BJ (cell line): ENCODE results near the gene MAML3. TPM values are rescaled to one million over a fixed set of nuclear protein-coding genes. Genes with fewer than 3 reads are reported as not detected.

Source experiments
- CTCF ChIA-PET: fragments of 350-600 bp; formaldehyde crosslinking; extraction: SDS; loops from one replicate; lab custom pipeline; 2021; ENCODE audit warnings: antibody characterized with exemption, inconsistent platforms; lab: Yijun Ruan, JAX
- POLR2A ChIA-PET: fragments of 300-600 bp; sonication (Branson Sonifier 250); formaldehyde crosslinking; extraction: SDS; loops from one replicate; lab custom pipeline; 2021; ENCODE audit warnings: antibody characterized with exemption; lab: Charles Lee
- DNase-seq: peaks from one replicate; pipeline ENCODE4 v3.0.0-alpha.2; 2011; ENCODE audit warnings: low read depth
- H3K27me3 ChIP-seq: 2 replicates; pipeline ENCODE4 v1.6.0; 2011; ENCODE audit warnings: low read length; ENCODE audit not compliant: control insufficient read depth, insufficient read depth
- H3K36me3 ChIP-seq: 2 replicates; pipeline ENCODE4 v1.5.1; 2011; ENCODE audit warnings: low read length; ENCODE audit not compliant: control insufficient read depth, insufficient read depth
- H3K4me3 ChIP-seq: 2 replicates; pipeline ENCODE4 v1.5.1; 2011; ENCODE audit warnings: low read depth, mild to moderate bottlenecking, control low read depth, low read length
- polyA plus RNA-seq: library from polyadenylated mRNA; depleted of rRNA; stranded (reverse); fragments of >200 nt; gene quantifications from 2 replicates; pipeline ENCODE4 v1.2.3, GENCODE V29; 2011
- TF ChIP-seq, protein P1 (sequence below): IDR thresholded peaks from 2 replicates; pipeline ENCODE4 v1.5.1; 2011; ENCODE audit warnings: low read depth, mild to moderate bottlenecking, control low read depth, inconsistent platforms, low read length, moderate library complexity; ENCODE audit not compliant: insufficient read depth

Gene MAML3
- polyA plus RNA-seq, 1 experiment: 1.6 TPM

DNA sequence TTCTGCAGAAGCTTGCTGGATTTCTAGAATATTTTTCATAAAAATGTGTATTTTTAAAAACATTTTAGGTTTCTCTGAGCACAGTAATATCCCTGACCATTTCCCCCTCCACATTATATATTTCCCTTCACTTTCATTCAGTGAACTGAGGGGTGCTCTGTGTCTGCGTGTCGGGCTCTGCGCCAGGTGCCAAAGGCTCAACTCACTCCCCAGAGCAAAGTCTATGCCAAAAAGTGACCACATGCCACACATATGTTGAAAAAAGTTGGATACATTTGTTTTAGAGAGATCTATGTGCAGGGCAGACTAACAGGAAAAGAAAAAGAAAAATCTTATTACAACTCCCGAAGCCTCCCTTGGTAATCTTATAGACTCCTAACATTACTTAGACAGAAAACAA, 254.6 kb downstream of the MAML3 start:
- no peaks in the 10 kb centered on the region; the same call in 1 of the 2 replicates for H3K27me3 ChIP-seq
- ChIA-PET CTCF (no interaction called here), POLR2A (no interaction called here)
- DNase-seq: no peak
- H3K4me3 ChIP-seq: no peak overlapping the region
- no peaks in the 10 kb centered on the region for H3K36me3 ChIP-seq
- TF ChIP-seq, protein P1, sequence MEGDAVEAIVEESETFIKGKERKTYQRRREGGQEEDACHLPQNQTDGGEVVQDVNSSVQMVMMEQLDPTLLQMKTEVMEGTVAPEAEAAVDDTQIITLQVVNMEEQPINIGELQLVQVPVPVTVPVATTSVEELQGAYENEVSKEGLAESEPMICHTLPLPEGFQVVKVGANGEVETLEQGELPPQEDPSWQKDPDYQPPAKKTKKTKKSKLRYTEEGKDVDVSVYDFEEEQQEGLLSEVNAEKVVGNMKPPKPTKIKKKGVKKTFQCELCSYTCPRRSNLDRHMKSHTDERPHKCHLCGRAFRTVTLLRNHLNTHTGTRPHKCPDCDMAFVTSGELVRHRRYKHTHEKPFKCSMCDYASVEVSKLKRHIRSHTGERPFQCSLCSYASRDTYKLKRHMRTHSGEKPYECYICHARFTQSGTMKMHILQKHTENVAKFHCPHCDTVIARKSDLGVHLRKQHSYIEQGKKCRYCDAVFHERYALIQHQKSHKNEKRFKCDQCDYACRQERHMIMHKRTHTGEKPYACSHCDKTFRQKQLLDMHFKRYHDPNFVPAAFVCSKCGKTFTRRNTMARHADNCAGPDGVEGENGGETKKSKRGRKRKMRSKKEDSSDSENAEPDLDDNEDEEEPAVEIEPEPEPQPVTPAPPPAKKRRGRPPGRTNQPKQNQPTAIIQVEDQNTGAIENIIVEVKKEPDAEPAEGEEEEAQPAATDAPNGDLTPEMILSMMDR: no peak

DNA sequence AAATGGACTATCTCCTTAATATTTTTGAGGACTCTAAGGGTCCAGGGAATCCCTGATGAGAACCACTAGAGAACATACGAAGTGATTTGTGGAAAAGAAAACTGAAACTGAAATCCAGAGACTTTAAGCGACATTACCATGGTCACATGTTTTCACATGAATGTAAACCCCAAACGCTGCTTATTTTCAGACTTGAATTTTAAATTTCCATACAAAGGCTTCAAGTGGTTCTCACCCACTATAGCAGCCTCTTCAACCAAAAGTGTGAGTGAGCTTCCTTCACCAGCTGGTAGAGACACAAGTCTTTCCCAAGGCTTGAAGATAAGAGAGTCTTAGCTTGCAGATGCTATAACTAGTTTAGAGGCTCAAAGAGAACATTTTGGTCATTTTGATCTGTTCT, 255.7 kb downstream of the MAML3 start:
- ChIA-PET CTCF (no interaction called here), POLR2A (no interaction called here)
- no peaks in the 10 kb centered on the region for H3K36me3 ChIP-seq
- no peak overlapping the region for H3K4me3 ChIP-seq
- no peaks in the 10 kb centered on the region; the same call in 1 of the 2 replicates for H3K27me3 ChIP-seq
- TF ChIP-seq, protein P1: no peak
- no peak for DNase-seq

DNA sequence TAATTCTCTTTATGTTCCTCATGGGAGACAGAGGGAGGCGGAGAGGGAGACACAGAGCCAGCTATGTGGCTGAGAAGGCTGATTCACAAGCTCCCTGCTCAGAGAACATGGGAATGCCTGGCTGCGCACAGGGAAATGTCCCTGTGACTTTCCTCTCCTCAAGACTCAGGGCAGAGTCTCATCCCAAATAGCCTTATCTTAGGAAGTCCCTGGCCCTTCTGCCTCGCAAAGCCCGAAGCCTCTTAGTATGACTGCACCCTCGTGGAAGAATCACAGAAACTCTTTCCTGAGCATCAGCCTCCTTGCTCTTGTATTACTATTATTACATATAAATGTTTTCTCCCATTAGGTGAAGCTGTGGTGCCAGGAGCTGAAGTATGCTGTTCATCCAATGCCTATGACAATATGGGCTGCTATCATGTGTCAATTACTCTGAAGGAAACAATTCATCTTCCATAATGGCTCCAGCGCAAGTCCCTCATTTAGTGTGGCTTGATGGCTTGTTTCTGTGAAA, 257.8 kb downstream of the MAML3 start:
- POLR2A ChIA-PET: interaction anchor here (0.6 kb wide), 1 partner anchor 150 kb away, joined by 17 read pairs; no protein-coding TSS in a partner anchor
- CTCF ChIA-PET: no interaction called here
- H3K4me3 ChIP-seq: no peak overlapping the region
- no peaks in the 10 kb centered on the region; the same call in 1 of the 2 replicates for H3K27me3 ChIP-seq
- no peak for DNase-seq
- H3K36me3 ChIP-seq: no peaks in the 10 kb centered on the region
- TF ChIP-seq, protein P1: no peak

DNA sequence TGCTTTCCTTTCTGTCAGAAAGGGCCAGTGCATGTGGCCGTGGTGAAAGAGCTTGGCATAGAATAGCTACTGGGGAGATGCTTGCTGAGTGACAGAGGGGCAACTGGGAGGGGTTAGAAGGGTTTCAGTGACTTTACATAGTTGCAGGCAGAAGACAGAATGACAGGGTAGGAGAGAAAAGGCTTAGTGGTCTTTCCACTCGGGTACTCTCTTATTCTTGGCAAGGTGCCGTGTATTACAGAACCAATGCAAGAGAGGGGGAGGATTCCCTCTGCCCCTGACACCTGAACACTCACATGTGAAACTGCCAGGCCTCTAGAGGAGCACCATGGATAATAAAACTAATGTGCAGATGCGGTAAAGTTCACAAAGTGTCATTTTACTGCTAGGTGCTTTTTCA, 260.2 kb downstream of the MAML3 start:
- TF ChIP-seq, protein P1: no peak
- no peaks in the 10 kb centered on the region; the same call in 1 of the 2 replicates for H3K27me3 ChIP-seq
- no peak overlapping the region for H3K4me3 ChIP-seq
- no peaks in the 10 kb centered on the region for H3K36me3 ChIP-seq
- POLR2A ChIA-PET: no interaction called here
- DNase-seq: no peak
- CTCF ChIA-PET: interaction anchor here (0.9 kb wide), 1 partner anchor 15 kb away, joined by 3 read pairs; no protein-coding TSS in a partner anchor

DNA sequence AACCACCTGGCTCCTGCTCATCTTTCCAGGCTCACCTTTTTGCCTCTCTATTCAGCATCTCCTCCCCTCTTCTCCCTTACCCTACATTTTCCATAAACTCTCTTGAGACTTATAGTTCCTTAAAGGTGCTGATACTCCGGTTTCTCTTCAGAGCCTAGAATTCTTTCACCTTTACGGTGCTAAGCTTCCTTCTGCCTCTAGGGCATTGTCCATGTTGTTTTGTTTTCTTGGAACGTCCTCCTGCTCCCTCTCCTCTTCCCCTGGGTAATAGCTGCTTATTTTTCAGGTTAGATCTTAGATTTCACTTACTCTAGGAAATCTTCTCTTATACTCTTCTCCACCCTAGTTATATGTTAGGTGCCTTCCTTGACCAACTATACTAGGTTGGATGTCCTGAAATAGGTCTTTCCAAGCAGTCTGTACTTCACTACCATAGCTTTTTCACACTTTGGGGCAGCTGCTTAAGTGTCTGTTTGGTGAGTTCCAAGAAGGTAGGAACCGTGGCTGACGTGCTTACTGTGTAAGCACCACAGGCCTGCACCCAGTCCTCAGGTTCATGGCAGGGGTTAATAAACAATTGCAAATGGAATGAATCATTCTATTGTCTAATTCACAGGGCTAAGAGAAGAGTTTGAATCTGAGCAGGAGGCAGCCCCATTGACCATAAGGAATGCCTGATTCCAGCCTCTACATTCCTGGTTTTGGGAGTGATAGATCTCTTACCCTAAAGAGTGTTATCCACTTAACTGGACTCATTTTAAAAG, 260.8 kb downstream of the MAML3 start:
- Histone ChIP-seq H3K36me3 (no peaks in the 10 kb centered on the region), H3K27me3 (no peaks in the 10 kb centered on the region; the same call in 1 of the 2 replicates), H3K4me3 (no peak overlapping the region)
- CTCF ChIA-PET: interaction anchor here (1.0 kb wide), 1 partner anchor 9 kb away, joined by 3 read pairs; no protein-coding TSS in a partner anchor
- no peak for DNase-seq
- POLR2A ChIA-PET: interaction anchor here (0.6 kb wide), 1 partner anchor 17 kb away, joined by 5 read pairs; no protein-coding TSS in a partner anchor
- TF ChIP-seq, protein P1: no peak
